GM18951 (cell line): ENCODE data around the gene ITPR2.
"Not testable (repeated sequence)": the region's sequence is repeated elsewhere in the genome, so short reads cannot be mapped to it uniquely, and the experiment has no call there.

ENCODE experiments used
- POLR2A ChIP-seq: IDR thresholded peaks from 4 replicates; pipeline ENCODE4 v1.6.1; 2011; ENCODE audit warnings: mild to moderate bottlenecking; ENCODE audit not compliant: insufficient read length, insufficient read depth; ENCODE audit errors: extremely low read depth
- in situ Hi-C: fragments of 300-500 bp; cut with MboI; formaldehyde crosslinking; loops from one replicate; pipeline ENCODE4 v1.12.0; 2022; ENCODE audit warnings: low sequenced_read_pairs, mixed read lengths, inconsistent platforms; ENCODE audit not compliant: unreplicated experiment

Gene ITPR2

GRCh38 chr12:26327975-26328644 lies 504.9 kb downstream of the ITPR2 start:
- TF ChIP-seq POLR2A = no peak
- in situ Hi-C loops = no loop called here

GRCh38 chr12:26323673-26324072 lies 509.3 kb downstream of the ITPR2 start:
- TF ChIP-seq POLR2A = no peak
- in situ Hi-C loops = no loop called here

- TF ChIP-seq POLR2A = no peak
- in situ Hi-C loops = no loop called here
Observed at GRCh38 chr12:26319511-26319910, 513.5 kb downstream of the ITPR2 start.

- in situ Hi-C loops = no loop called here
Observed at GRCh38 chr12:26318661-26319068, 514.3 kb downstream of the ITPR2 start.

GRCh38 chr12:26317942-26318575 lies 514.9 kb downstream of the ITPR2 start:
- no peak for TF ChIP-seq POLR2A

More at GRCh38 chr12:26318661-26319068, 514.3 kb downstream of the ITPR2 start:
- TF ChIP-seq POLR2A = no peak

GRCh38 chr12:26314103-26314502 lies 518.9 kb downstream of the ITPR2 start:
- in situ Hi-C loops = not testable (repeated sequence)

More at GRCh38 chr12:26317942-26318575, 514.9 kb downstream of the ITPR2 start:
- in situ Hi-C loops = no loop called here

- in situ Hi-C loops = not testable (repeated sequence)
Observed at GRCh38 chr12:26310489-26310888, 522.5 kb downstream of the ITPR2 start.

GRCh38 chr12:26309634-26310033 lies 523.4 kb downstream of the ITPR2 start:
- no peak for TF ChIP-seq POLR2A
- in situ Hi-C loops = no loop called here

GRCh38 chr12:26304273-26304672 lies 528.7 kb downstream of the ITPR2 start:
- in situ Hi-C loops = no loop called here
- no peak for TF ChIP-seq POLR2A

GRCh38 chr12:26303418-26303817 lies 529.6 kb downstream of the ITPR2 start:
- TF ChIP-seq POLR2A = no peak
- in situ Hi-C loops = no loop called here

GRCh38 chr12:26302776-26303175 lies 530.2 kb downstream of the ITPR2 start:
- in situ Hi-C loops = no loop called here
- TF ChIP-seq POLR2A = no peak

- no peak for TF ChIP-seq POLR2A
- in situ Hi-C loops = no loop called here
Observed at GRCh38 chr12:26299751-26300150, 533.2 kb downstream of the ITPR2 start.

GRCh38 chr12:26298785-26299621 lies 534.0 kb downstream of the ITPR2 start:
- TF ChIP-seq POLR2A = no peak

More at GRCh38 chr12:26298785-26299621, 534.0 kb downstream of the ITPR2 start:
- in situ Hi-C loops = no loop called here
